AG09319 (cell line): Measurements from ENCODE around the gene ANKRD45.
"Not testable (repeated sequence)": the region's sequence is repeated elsewhere in the genome, so short reads cannot be mapped to it uniquely, and the experiment has no call there.

Experiments
- DNase-seq: peaks from one replicate; pipeline ENCODE4 v3.0.0-alpha.2; 2010; ENCODE audit warnings: low read depth; ENCODE audit errors: extremely low read depth
- CTCF ChIP-seq: IDR thresholded peaks from 2 replicates; pipeline ENCODE4 v1.5.1; 2011; ENCODE audit warnings: low read depth, mild to moderate bottlenecking, inconsistent platforms, low read length, moderate library complexity

ANKRD45 gene

GRCh38 chr1:173639102-173639501, 30.5 kb downstream of the ANKRD45 start:
- no peak for TF ChIP-seq CTCF
- DNase-seq: no peak

- no peak for DNase-seq
- TF ChIP-seq CTCF: no peak
Observed at GRCh38 chr1:173638043-173639021, 31.3 kb downstream of the ANKRD45 start.

GRCh38 chr1:173637236-173638042, 32.2 kb downstream of the ANKRD45 start:
- DNase-seq: not testable (repeated sequence)

GRCh38 chr1:173635116-173635515, 34.5 kb downstream of the ANKRD45 start, which contains the start of gene TEX50:
TSS of gene TEX50 (plus strand) at chr1:173635338. CDS start at chr1:173635522, 184 bp downstream.
- no peak for TF ChIP-seq CTCF
- no peak for DNase-seq

- DNase-seq: no peak
Observed at GRCh38 chr1:173628888-173629287, 40.8 kb downstream of the ANKRD45 start.

GRCh38 chr1:173627269-173627668, 42.4 kb downstream of the ANKRD45 start:
- no peak for DNase-seq
- no peak for TF ChIP-seq CTCF

More at GRCh38 chr1:173628888-173629287, 40.8 kb downstream of the ANKRD45 start:
- peak; percentile 6; the same call in 1 of the 2 replicates for TF ChIP-seq CTCF

GRCh38 chr1:173616859-173617258, 52.8 kb downstream of the ANKRD45 start:
- DNase-seq: no peak
- no peak for TF ChIP-seq CTCF

GRCh38 chr1:173613086-173613485, 56.6 kb downstream of the ANKRD45 start:
- not testable (repeated sequence) for DNase-seq
